GM19328 (cell line): ENCODE data around the gene SLC20A1.
A peak's percentile ranks its signal among the peaks of the same experiment; 100 is the strongest.

ENCODE experiments used
- ATAC-seq: cut with Tn5 transposase; IDR thresholded peaks from one replicate; pipeline ENCODE4 v1.9.1; 2021; ENCODE audit warnings: mild to moderate bottlenecking, moderate library complexity; ENCODE audit not compliant: unreplicated experiment

Gene SLC20A1

GRCh38 chr2:112682101-112682500 lies 36.4 kb downstream of the SLC20A1 start:
- no peak for ATAC-seq

- ATAC-seq: no peak
These were observed 38.0 kb downstream of the SLC20A1 start for GRCh38 chr2:112683550-112684414.

GRCh38 chr2:112684415-112684775 lies 38.7 kb downstream of the SLC20A1 start:
- no peak for ATAC-seq

- no peak for ATAC-seq
These were observed 39.6 kb downstream of the SLC20A1 start for GRCh38 chr2:112685271-112685884.

GRCh38 chr2:112686348-112687217 lies 40.8 kb downstream of the SLC20A1 start:
- ATAC-seq: no peak

- no peak for ATAC-seq
These were observed 41.8 kb downstream of the SLC20A1 start for GRCh38 chr2:112687522-112687921.

GRCh38 chr2:112688086-112688880 lies 42.5 kb downstream of the SLC20A1 start:
- no peak for ATAC-seq

- no peak for ATAC-seq
These were observed 45.2 kb downstream of the SLC20A1 start for GRCh38 chr2:112690853-112691401.

GRCh38 chr2:112691881-112692281 lies 46.1 kb downstream of the SLC20A1 start:
- no peak for ATAC-seq

GRCh38 chr2:112692495-112692911 lies 46.8 kb downstream of the SLC20A1 start:
- ATAC-seq: peak; percentile 71

- no peak for ATAC-seq
These were observed 47.2 kb downstream of the SLC20A1 start for GRCh38 chr2:112692918-112693317.

- ATAC-seq: no peak
These were observed 47.9 kb downstream of the SLC20A1 start for GRCh38 chr2:112693596-112693995.

GRCh38 chr2:112694182-112694581 lies 48.4 kb downstream of the SLC20A1 start:
- ATAC-seq: no peak

GRCh38 chr2:112698834-112699515 lies 53.2 kb downstream of the SLC20A1 start:
- no peak for ATAC-seq

- ATAC-seq: no peak
These were observed 54.4 kb downstream of the SLC20A1 start for GRCh38 chr2:112699984-112700667.

- no peak for ATAC-seq
These were observed 55.3 kb downstream of the SLC20A1 start for GRCh38 chr2:112701052-112701451.

- no peak for ATAC-seq
These were observed 57.9 kb downstream of the SLC20A1 start for GRCh38 chr2:112703684-112704083.

GRCh38 chr2:112705575-112705974 lies 59.8 kb downstream of the SLC20A1 start:
- ATAC-seq: no peak

- no peak for ATAC-seq
These were observed 60.5 kb downstream of the SLC20A1 start for GRCh38 chr2:112706170-112706664.
